Activated T-cell treated with anti-CD3 and anti-CD28 coated beads, Interleukin-2, amount 50 U/mL, for 4 hours (primary cell): ENCODE results near the gene MARK3. TPM values are rescaled to one million over a fixed set of nuclear protein-coding genes. Genes with fewer than 3 reads are reported as not detected.
A peak's percentile ranks its signal among the peaks of the same experiment; 100 is the strongest.
"Not testable (repeated sequence)": the region's sequence is repeated elsewhere in the genome, so short reads cannot be mapped to it uniquely, and the experiment has no call there.

ENCODE experiments used
- ATAC-seq, 2 donors: fragments of 200-7000 bp; cut with Tn5 transposase; one replicate each; pipeline ENCODE4 v1.10.0; 2021
- DNase-seq: peaks from one replicate; pipeline ENCODE4 v3.0.0-alpha.2; 2020
- H3K27me3 Mint-ChIP-seq: one replicate; pipeline ENCODE4 v1.8.0; 2021; ENCODE audit warnings: low read depth, mixed read lengths
- H3K36me3 Mint-ChIP-seq: one replicate; pipeline ENCODE4 v1.8.0; 2022; ENCODE audit warnings: mixed read lengths; ENCODE audit not compliant: insufficient read depth
- H3K4me1 Mint-ChIP-seq: one replicate; pipeline ENCODE4 v1.8.0; 2021; ENCODE audit warnings: low read depth, mixed read lengths
- H3K4me3 Mint-ChIP-seq: one replicate; pipeline ENCODE4 v1.8.0; 2021; ENCODE audit warnings: mild to moderate bottlenecking, moderate library complexity, mixed read lengths
- H3K9me3 Mint-ChIP-seq: one replicate; pipeline ENCODE4 v1.8.0; 2021; ENCODE audit warnings: mixed read lengths
- total RNA-seq, 3 donors: library from RNA; stranded (reverse); gene quantifications; one replicate each; pipeline ENCODE4 v1.2.1, GENCODE V29; 2021

MARK3 gene
- total RNA-seq, 3 donors from 2014 or later: 79.9 to 96.2 (median 95.5) TPM

DNA sequence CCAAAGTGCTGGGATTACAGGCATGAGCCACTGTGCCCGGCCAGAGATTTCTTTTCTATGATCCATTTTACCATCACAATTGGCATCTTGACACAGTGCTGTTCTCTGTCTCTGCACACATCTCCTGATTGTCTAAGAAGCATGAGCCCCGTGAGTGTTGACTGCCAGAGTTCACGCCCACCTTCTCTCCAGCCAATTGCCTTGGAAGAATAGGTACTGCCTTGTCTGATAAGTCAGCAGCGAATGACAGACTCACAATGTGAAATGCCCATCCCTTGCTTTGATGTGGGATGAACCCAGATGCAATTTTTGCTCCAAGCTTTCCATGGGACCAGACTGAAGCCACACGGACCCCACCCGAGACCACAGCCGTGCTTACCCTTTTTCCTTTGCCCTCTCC, 31.9 kb upstream of the MARK3 start:
- ATAC-seq (no peak), DNase-seq (no peak)
- Mint-ChIP-seq H3K36me3 (no peaks in the 10 kb centered on the region), H3K4me1 (no peaks in the 10 kb centered on the region), H3K27me3 (peaks cover 4% of the 10 kb centered on the region), H3K4me3 (no peak overlapping the region), H3K9me3 (no peaks in the 10 kb centered on the region)

DNA sequence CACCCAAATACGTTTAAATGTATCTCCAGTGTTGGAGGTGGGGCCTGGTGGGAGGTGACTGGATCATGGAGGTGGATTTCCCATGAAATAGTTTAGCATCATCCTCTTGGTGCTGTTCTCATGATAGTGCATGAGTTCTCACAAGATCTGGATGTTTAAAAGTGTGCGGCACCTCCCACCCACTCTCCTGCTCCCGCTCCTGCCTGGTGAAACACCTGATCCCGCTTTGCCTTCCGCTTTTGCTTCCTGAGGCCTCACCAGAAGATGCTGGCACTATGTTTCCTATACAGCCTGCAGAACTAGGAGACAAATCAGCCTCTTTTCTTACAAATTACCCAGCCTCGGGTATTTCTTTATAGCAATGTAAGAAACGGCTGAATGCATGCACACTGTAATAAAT, 31.1 kb upstream of the MARK3 start:
- Mint-ChIP-seq H3K4me3 (no peak overlapping the region), H3K4me1 (no peaks in the 10 kb centered on the region), H3K27me3 (peaks cover 4% of the 10 kb centered on the region), H3K9me3 (no peaks in the 10 kb centered on the region), H3K36me3 (no peaks in the 10 kb centered on the region)
- ATAC-seq (no peak), DNase-seq (no peak)

DNA sequence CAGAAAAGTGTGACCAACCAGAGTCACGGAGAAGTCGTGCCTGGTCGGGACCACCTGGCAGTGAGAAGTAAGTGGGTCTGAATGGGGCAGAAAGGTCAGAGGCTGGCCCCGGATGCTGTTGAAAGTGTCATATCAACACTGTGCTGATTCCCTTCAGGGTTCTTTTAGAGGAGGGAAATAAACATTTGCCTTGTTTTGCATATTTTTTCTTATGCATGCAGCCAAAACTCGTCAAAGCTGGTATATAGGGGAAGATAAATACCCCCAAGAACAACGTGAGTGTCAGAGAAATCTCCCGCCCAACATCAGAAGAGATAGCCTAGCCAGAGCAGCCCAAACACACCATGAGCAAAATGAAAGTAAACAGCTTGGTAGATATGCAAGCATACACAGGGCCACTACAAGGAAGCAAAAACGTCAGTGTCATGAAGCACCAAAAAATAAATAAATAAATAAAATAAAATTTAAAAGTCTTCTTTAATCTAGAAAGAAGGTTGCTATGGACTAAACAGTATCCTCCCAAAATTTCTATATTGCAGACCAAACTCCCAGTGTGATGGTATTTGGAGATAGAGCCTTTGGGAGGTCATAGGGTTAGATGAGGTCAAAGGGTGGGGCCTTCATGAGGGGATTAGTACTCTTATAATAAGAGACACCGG, 29.1 kb upstream of the MARK3 start:
- ATAC-seq (no peak), DNase-seq (no peak)
- H3K27me3 Mint-ChIP-seq: peaks cover 11% of the 10 kb centered on the region
- no peaks in the 10 kb centered on the region for H3K9me3 Mint-ChIP-seq
- H3K4me1 Mint-ChIP-seq: no peaks in the 10 kb centered on the region
- H3K36me3 Mint-ChIP-seq: no peaks in the 10 kb centered on the region
- no peak overlapping the region for H3K4me3 Mint-ChIP-seq

DNA sequence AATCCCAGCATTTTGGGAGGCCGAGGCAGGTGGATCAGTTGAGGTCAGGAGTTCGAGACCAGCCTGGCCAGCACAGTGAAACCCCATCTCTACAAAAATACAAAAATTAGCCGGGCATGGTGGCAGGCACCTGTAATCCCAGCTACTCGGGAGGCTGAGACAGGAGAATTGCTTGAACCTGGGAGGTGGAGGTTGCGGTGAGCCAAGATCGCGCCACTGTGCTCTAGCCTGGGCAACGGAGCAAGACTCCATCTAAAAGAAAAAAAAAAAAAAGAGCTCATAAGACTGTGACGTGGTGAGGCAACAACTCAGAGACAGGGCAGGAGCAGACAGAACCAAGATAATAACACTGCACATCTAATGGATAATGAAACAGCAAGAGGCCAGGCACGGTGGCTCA, 27.7 kb upstream of the MARK3 start:
- H3K27me3 Mint-ChIP-seq, H3K4me3 Mint-ChIP-seq, H3K4me1 Mint-ChIP-seq, ATAC-seq, H3K9me3 Mint-ChIP-seq, H3K36me3 Mint-ChIP-seq, DNase-seq: not testable (repeated sequence)

DNA sequence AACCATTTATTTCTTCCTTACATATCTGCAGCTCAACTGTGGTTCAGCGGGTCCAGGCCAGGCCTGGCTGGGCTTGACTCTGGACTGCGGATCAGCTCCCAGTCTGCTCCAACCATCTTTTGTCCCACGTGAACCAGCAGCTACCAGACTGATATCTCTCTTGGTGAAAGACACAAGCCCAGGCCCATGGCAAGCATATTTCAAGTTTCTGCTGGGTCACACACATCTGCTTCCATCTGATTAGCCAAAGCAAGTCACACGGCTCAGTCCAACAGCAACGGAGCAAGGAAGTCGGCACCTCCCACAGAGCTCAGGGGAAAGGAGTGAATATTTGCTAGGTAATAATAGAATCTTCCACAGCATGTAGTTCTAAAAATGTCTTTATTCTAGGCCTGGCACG, 24.7 kb upstream of the MARK3 start:
- ATAC-seq (no peak), DNase-seq (no peak)
- H3K27me3 Mint-ChIP-seq: peaks cover 6% of the 10 kb centered on the region
- no peak overlapping the region for H3K4me3 Mint-ChIP-seq
- peaks cover 22% of the 10 kb centered on the region for H3K9me3 Mint-ChIP-seq
- H3K4me1 Mint-ChIP-seq: no peaks in the 10 kb centered on the region
- no peaks in the 10 kb centered on the region for H3K36me3 Mint-ChIP-seq

DNA sequence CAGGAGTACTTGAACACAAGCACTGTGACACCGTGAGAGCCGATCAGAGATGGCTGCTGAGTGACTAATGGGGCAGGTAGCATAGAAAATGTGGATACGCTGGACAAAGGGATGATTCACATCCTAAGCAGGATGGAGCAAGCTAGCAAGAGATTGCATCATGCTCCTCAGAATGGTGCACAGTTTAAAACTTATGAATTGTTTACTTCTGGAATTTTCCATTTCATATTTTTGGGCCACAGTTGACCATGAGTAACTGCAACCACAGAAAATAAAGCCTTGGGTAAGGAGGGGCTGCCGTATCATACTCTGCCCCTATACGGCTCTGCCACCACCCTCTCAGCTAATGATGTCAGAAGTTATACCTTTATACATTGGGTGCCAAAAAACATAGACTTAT, 23.3 kb upstream of the MARK3 start:
- H3K36me3 Mint-ChIP-seq: no peaks in the 10 kb centered on the region
- H3K4me3 Mint-ChIP-seq: no peak overlapping the region
- H3K4me1 Mint-ChIP-seq: no peaks in the 10 kb centered on the region
- ATAC-seq: no peak
- no peak for DNase-seq
- peaks cover 6% of the 10 kb centered on the region for H3K27me3 Mint-ChIP-seq
- peaks cover 22% of the 10 kb centered on the region for H3K9me3 Mint-ChIP-seq

DNA sequence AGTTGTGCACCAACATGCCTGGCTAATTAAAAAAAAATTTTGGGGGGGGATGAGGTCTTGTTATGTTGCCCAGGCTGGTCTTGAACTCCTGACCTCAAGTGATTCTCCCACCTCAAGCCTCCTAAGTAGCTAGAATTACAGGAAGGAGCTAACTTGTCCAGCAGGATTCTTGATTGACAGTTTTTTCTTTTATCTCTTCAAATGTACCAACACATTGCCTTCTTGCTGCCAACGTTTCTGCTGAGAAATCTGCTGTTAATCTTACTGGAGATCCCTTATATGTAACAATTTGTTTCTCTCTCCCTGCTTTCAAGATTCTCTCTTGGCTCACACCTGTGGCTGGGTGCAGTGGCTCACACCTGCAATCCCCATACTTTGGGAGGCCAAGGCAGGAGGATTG, 22.4 kb upstream of the MARK3 start:
- DNase-seq (no peak), ATAC-seq (no peak)
- Mint-ChIP-seq H3K9me3 (peaks cover 22% of the 10 kb centered on the region), H3K27me3 (peaks cover 6% of the 10 kb centered on the region), H3K36me3 (no peaks in the 10 kb centered on the region), H3K4me1 (no peaks in the 10 kb centered on the region), H3K4me3 (no peak overlapping the region)

DNA sequence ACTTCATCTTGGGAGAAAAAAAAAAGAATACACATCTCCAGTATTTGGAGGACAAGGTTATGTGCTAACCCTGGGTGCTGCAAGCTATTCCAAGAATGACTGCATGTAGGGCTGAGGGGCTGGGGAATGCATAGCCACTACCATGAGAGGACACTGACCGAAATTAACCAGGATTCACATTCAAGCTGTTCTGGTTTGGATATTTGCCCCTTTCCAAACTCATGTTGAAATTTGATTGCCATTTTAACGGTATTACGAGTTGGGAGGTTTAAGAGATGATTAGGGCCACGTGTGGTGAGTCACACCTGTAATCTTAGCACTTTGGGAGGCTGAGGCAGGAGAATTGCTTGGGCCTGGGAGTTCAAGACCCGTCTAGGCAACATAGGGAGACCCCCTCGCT, 18.5 kb upstream of the MARK3 start:
- Mint-ChIP-seq H3K4me3 (no peak overlapping the region), H3K27me3 (no peaks in the 10 kb centered on the region), H3K9me3 (peaks cover 22% of the 10 kb centered on the region), H3K36me3 (no peaks in the 10 kb centered on the region), H3K4me1 (no peaks in the 10 kb centered on the region)
- ATAC-seq (no peak), DNase-seq (no peak)

DNA sequence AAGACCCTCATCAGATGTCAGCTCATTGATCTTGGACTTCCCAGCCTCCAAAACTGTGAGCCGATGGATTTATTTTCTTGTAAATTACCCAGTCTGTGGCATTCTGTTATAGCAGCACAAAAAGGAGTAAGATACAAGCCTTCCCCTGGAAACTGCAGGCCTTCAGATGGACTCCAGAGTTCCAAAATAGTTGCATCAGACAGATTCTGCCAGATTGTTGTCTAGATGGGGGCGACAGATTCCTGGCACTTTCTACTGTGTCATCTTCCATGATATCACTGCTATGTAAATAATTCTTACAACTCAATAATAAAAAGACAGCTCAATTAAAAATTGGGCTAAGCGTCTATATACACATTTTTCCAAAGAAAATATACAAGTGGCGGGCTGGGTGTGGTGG, 17.2 kb upstream of the MARK3 start:
- H3K4me1 Mint-ChIP-seq: no peaks in the 10 kb centered on the region
- ATAC-seq (no peak), DNase-seq (no peak)
- no peak overlapping the region for H3K4me3 Mint-ChIP-seq
- peaks cover 15% of the 10 kb centered on the region for H3K9me3 Mint-ChIP-seq
- no peaks in the 10 kb centered on the region for H3K27me3 Mint-ChIP-seq
- no peaks in the 10 kb centered on the region for H3K36me3 Mint-ChIP-seq

DNA sequence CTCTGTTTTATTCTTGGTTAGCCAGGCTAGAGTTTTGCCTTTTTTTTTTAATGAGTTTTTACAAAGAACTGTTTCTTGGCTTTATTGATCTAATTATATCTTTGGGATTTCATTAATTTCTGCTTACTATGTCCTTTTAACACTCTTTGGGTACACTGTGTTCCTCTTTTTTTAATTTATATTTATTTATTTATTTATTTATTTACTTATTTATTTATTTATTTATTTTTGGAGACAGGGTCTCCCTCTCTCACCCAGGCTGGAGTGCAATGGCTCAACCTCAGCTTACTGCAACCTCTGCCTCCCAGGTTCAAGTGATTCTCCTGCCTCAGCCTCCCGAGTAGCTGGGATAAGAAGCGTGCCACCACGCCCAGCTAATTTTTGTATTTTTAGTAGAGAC, 15.1 kb upstream of the MARK3 start:
- DNase-seq: no peak
- peaks cover 4% of the 10 kb centered on the region for H3K27me3 Mint-ChIP-seq
- H3K4me1 Mint-ChIP-seq: no peaks in the 10 kb centered on the region
- no peak overlapping the region for H3K4me3 Mint-ChIP-seq
- ATAC-seq: no peak
- no peaks in the 10 kb centered on the region for H3K9me3 Mint-ChIP-seq
- H3K36me3 Mint-ChIP-seq: no peaks in the 10 kb centered on the region

DNA sequence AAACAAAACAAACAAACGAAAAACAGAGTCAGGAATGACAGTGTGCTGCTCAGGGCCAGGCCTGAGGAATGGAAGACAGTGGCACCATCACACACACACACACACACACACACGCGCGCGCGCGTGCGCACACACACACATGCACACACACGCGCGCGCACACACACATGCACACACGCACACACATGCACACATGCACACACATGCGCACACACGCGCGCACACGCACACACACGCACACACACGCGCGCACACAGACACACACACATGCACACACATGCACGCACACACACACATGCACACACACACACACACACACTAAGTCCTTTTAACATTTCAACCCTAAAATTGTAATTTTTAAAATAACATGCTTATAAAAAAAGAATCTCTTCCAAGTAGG, 13.2 kb upstream of the MARK3 start:
- H3K36me3 Mint-ChIP-seq: no peaks in the 10 kb centered on the region
- no peak for ATAC-seq
- H3K27me3 Mint-ChIP-seq: peaks cover 4% of the 10 kb centered on the region
- DNase-seq: no peak
- no peaks in the 10 kb centered on the region for H3K9me3 Mint-ChIP-seq
- no peaks in the 10 kb centered on the region for H3K4me1 Mint-ChIP-seq
- no peak overlapping the region for H3K4me3 Mint-ChIP-seq

DNA sequence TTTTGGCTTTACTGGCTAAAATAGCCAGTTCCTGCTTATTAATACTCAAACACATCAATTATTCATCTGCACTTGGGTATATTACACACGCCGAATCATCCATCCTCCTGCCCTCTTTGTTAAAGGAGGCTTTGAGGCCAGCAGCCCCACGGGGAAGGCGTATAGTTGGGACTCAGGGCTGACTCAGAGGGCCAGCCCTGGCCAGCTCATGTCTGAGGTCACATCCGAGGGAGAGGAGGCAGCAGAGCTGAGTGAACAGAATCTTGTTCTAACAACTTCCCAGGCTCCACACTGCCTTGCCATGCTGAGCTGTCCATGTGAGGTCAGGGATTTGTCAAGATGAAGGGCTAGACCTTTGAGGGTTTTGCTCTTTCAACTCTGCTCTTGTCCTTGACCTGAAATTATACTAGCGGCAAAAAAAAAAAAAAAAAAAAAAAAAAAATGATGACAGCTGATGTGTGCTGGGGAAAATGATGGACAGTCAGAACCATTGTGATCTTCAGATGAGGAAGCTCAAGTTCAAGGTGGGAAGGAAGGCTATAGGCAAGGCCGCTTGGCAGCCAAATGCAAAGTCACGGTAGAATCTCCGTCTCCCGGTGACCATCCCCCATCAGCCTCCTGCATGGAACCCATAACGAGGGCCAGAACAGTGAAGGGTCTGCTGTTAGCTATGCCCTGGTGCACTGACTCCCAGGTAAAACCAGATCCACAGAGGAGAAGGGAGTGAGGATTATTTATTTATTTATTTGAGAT, 12.5 kb upstream of the MARK3 start:
- Mint-ChIP-seq H3K4me1 (no peaks in the 10 kb centered on the region), H3K9me3 (no peaks in the 10 kb centered on the region), H3K36me3 (no peaks in the 10 kb centered on the region), H3K27me3 (peaks cover 4% of the 10 kb centered on the region), H3K4me3 (no peak overlapping the region)
- peak in 1 of 2 donors; percentile 73 for ATAC-seq
- no peak for DNase-seq

DNA sequence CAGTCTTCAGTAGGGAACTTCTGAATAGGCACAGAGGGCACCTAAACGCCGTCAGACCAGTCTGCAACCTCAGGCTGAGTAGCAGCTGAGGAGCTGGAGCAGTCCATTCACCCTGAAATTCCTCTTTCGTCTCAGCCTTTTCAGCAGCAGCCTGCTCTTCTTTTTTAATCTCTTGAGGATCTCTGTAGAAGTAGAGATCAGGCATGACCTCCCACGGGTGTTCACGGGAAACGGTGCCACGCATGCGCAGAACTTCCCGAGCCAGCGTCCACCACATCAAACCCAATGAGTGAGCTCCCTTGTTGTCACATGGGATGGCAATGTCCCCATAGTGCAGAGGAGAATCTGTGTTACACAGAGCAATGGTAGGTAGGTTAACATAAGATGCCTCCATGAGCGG, 11.1 kb upstream of the MARK3 start:
- Mint-ChIP-seq H3K4me1 (no peaks in the 10 kb centered on the region), H3K36me3 (no peaks in the 10 kb centered on the region), H3K27me3 (peaks cover 4% of the 10 kb centered on the region), H3K9me3 (no peaks in the 10 kb centered on the region), H3K4me3 (no peak overlapping the region)
- ATAC-seq (no peak), DNase-seq (no peak)

DNA sequence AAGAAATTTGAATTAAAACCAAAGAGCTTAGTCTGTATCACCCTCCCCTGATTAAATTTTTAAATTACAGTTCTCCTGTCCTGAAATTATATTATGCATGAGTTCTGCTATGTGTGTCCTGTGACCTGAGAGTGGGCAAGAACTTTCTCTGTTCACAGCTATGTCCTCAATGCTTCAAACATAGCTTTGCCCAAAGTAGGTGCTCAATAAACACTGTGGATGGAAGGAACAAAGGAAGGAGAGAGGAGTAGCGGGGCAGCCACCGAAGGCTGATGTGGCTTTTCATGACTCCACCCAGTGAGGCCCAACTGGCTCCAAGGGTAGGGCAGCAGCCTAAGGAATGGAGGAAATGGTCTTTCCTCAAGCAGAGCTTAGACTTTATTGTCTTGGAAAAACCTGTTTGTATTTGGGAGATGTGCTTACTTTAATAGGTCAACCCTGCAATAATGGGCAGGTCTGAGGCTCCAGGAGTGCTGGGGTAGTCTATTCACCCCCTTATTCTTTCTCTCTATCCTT, 7.6 kb upstream of the MARK3 start:
- H3K9me3 Mint-ChIP-seq: no peaks in the 10 kb centered on the region
- H3K36me3 Mint-ChIP-seq: no peaks in the 10 kb centered on the region
- DNase-seq (no peak), ATAC-seq (no peak)
- H3K27me3 Mint-ChIP-seq: peaks cover 4% of the 10 kb centered on the region
- peaks cover 4% of the 10 kb centered on the region for H3K4me1 Mint-ChIP-seq
- H3K4me3 Mint-ChIP-seq: no peak overlapping the region
